NB4 (cell line): ENCODE results near the gene ABHD18.
"Not testable (repeated sequence)": the region's sequence is repeated elsewhere in the genome, so short reads cannot be mapped to it uniquely, and the experiment has no call there.

ENCODE experiments used
- DNase-seq: peaks from one replicate; pipeline ENCODE4 v3.0.0; 2010; ENCODE audit warnings: low read depth
- H3K4me3 ChIP-seq: one replicate; pipeline ENCODE4 v1.5.1; 2011; ENCODE audit warnings: mild to moderate bottlenecking, low read depth, low read length, moderate library complexity
- MYC ChIP-seq: IDR thresholded peaks from 2 replicates; pipeline ENCODE4 v1.6.1; 2011; ENCODE audit warnings: low read depth, low read length
- POLR2A ChIP-seq: IDR thresholded peaks from 2 replicates; pipeline ENCODE4 v1.6.1; 2011; ENCODE audit warnings: mild to moderate bottlenecking; ENCODE audit not compliant: insufficient read length; ENCODE audit errors: extremely low read depth
- TF ChIP-seq, protein P1 (sequence below): IDR thresholded peaks from one replicate; pipeline ENCODE4 v1.5.1; 2012; ENCODE audit warnings: low read depth, low read length
- TF ChIP-seq, protein P2 (sequence below): IDR thresholded peaks from 2 replicates; pipeline ENCODE4 v1.6.1; 2011; ENCODE audit warnings: low read depth, low read length

Gene ABHD18

DNA sequence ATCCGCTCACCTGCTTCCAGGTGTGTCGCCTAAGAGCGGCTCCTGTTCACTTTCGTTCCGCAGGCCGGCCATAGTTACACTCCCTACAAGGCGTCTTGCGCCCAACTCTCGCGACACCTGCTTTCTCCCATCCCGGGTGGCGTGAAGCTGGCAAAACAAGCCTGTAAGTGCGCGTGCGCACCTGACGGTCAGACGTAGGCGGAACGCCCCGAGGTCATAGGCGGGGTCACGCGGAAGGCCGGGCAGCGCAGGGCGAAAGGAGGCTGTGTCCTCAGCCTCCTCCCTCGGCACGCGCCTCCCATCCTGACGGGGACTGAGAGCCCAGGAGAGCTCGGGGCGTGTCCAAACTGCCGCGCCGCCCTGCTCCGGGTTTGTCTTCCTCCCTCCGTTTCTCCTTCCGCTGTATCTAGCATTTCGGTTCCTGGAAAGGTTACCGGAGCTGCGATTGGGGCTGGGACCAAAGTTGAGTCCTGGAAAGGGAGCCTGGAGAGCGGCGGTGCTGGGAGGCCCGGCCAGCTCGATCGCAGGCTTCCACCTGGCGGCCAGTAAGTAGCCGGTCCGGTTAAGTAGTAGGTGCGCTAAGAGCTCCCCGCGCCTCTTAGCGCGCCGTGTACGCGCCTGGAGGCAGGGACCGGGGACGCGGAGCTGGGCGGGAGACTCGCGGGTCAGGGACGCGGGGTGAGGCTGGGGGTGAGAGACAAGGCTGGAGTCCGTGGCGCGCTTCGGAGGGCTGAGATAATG, at the start of gene ABHD18, which contains the start of gene MFSD8:
ABHD18 (plus strand) TSS at position 345 of the 741 bp plus-strand sequence. CDS start 17,550 bp downstream, outside the sequence.
MFSD8 (minus strand) TSS at position 112 of the 741 bp plus-strand sequence; CDS start at position 72, 40 bp downstream.
- peak; percentile 98 for DNase-seq
- TF ChIP-seq, protein P1, sequence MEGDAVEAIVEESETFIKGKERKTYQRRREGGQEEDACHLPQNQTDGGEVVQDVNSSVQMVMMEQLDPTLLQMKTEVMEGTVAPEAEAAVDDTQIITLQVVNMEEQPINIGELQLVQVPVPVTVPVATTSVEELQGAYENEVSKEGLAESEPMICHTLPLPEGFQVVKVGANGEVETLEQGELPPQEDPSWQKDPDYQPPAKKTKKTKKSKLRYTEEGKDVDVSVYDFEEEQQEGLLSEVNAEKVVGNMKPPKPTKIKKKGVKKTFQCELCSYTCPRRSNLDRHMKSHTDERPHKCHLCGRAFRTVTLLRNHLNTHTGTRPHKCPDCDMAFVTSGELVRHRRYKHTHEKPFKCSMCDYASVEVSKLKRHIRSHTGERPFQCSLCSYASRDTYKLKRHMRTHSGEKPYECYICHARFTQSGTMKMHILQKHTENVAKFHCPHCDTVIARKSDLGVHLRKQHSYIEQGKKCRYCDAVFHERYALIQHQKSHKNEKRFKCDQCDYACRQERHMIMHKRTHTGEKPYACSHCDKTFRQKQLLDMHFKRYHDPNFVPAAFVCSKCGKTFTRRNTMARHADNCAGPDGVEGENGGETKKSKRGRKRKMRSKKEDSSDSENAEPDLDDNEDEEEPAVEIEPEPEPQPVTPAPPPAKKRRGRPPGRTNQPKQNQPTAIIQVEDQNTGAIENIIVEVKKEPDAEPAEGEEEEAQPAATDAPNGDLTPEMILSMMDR: peak; percentile 1
- TF ChIP-seq MYC (peak; percentile 80), POLR2A (peak; percentile 61)
- TF ChIP-seq, protein P2, sequence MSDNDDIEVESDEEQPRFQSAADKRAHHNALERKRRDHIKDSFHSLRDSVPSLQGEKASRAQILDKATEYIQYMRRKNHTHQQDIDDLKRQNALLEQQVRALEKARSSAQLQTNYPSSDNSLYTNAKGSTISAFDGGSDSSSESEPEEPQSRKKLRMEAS: peak; percentile 81
- H3K4me3 ChIP-seq: peak within 1 kb of the TSS; percentile 76

DNA sequence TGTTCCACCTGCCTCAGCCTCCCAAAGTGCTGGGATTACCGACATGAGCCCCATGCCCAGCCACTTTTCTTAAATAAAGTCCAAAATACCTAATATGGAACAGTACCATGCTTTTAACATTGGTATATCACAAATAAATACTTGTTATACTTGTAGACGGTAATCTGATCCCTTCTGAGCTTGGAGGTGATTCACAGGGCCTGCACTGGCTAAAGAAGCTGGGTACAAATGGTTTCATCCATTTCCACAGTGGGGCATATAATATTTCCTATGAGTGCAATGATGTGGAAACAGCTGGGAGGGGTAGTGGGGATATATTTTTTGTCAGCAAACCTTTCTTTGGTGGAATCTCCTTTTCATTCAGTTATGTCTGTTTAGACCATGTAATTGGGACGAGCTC, 48.7 kb upstream of the ABHD18 start:
- DNase-seq: no peak
- no peak overlapping the region for H3K4me3 ChIP-seq
- TF ChIP-seq POLR2A: no peak

DNA sequence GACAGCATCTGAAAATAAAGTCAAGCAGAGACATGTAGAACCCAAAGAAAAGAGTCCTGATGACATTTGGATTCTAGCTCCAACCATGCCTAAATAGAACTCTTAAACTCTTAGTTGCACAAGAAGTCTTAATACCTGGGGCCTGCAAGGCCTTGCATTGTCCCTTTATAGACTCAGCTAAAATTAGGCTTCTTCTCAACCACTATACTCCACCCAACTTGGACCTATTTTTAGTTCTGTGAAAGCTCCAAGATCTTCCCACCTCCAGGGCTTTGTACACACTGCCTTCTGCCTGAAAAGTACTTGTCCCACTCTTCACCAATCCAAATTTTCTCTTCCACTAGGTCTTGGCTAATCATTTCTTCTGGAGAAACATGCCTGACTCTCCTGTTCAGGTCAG, 48.1 kb upstream of the ABHD18 start:
- DNase-seq: no peak
- no peak for TF ChIP-seq MYC
- TF ChIP-seq POLR2A: no peak
- TF ChIP-seq, protein P2: no peak
- TF ChIP-seq, protein P1: no peak

DNA sequence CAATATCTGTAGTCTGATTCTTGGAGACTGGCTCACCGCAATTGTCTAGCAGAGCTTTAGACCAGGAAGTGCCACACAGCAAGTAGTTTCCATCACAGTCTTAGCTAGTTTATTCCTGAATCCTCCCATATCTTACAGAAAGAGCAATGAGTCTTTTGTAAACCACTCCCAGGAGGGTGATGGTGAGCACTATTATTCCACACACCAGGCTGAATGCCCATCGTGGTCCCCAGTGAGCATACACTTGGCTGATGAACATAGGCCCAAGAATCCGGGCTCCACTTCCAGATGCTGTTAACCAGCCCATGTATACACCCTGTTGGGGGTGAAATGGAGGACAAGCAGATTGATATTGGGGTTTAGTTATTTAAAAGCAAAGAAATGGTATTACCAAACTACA, 44.7 kb upstream of the ABHD18 start:
- no peak overlapping the region for H3K4me3 ChIP-seq
- DNase-seq: no peak
- TF ChIP-seq POLR2A (no peak), MYC (no peak)
- TF ChIP-seq, protein P2: no peak
- TF ChIP-seq, protein P1: no peak

More for the DNA sequence above, 48.1 kb upstream of the ABHD18 start:
- no peak overlapping the region for H3K4me3 ChIP-seq

DNA sequence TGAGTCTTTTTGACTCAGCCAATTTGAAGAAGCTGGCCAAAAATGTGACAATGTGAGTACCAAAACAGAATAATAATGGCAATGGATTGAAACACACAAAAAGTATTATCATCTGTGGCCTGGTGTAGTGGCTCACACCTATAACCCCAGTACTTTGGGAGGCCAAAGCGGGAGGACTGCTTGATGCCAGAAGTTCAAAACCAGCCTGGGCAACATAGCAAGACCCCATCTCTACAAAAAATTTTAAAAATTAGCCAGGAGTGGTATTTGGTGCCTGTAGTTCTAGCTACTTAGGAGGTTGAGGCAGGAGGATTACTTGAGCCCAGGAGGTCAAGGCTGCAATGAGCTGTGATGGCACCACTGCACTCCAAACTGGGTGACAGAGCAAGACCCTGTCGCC, 43.0 kb upstream of the ABHD18 start:
- no peak for DNase-seq
- no peak overlapping the region for H3K4me3 ChIP-seq
- no peak for TF ChIP-seq POLR2A
- TF ChIP-seq, protein P2: no peak
- TF ChIP-seq MYC: no peak
- TF ChIP-seq, protein P1: no peak

DNA sequence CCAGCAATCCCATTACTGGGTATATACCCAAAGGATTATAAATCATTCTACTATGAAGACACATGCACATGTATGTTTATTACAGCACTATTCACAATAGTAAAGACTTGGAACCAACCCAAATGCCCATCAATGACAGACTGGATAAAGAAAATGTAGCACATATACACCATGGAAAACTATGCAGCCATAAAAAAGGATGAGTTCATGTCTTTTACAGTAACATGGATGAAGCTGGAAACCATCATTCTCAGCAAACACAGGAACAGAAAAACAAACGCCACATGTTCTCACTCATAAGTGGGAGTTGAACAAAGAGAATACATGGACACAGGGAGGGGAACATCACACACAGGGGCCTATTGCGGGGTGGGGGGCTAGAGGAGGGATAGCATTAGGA, 39.5 kb upstream of the ABHD18 start:
- not testable (repeated sequence) for DNase-seq, H3K4me3 ChIP-seq

DNA sequence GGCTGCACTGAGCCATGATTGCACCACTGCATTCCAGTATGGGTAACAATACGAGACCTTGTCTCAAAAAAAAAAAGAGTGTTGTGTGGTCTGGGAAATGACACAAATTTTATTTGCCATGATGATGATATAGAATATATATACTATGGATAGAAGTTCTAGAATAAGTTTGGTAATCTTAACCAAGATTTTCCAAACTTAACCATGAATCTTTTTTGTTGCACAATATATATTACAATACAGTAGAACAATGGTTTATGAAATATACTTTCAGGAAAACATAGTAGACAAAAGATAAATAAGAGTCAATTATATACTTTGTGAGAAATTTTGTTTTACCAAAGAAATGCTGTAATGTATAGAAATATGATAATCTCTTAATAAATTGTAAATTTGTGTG, 35.0 kb upstream of the ABHD18 start:
- H3K4me3 ChIP-seq: no peak overlapping the region
- DNase-seq: no peak
- TF ChIP-seq POLR2A (no peak), MYC (no peak)
- TF ChIP-seq, protein P1: no peak

DNA sequence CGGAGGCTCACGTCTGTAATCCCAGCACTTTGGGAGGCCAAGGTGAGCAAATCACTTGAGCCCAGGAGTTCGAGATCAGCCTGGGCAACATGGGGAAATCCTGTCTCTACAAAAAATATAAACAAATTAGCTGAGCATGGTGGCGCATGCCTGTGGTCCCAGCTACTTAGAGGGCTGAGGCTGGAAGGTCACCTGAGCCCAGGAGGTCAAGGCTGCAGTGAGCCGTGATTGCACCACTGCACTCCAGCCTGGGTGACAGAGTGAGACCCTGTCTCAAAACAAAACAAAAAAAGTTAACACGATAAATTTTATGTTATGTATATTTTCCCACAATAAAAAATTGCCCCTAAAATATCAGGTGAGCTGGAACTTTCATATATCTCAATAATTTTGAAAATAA, 33.4 kb upstream of the ABHD18 start:
- not testable (repeated sequence) for DNase-seq, H3K4me3 ChIP-seq
